RPMI7951 (cell line): ENCODE results near the gene PAQR5. TPM values are rescaled to one million over a fixed set of nuclear protein-coding genes. Genes with fewer than 3 reads are reported as not detected.
A peak's percentile ranks its signal among the peaks of the same experiment; 100 is the strongest.
"Not testable (repeated sequence)": the region's sequence is repeated elsewhere in the genome, so short reads cannot be mapped to it uniquely, and the experiment has no call there.

Experiments used
- DNase-seq: peaks from one replicate; pipeline ENCODE4 v3.0.0-alpha.2; 2012; ENCODE audit warnings: low read depth
- total RNA-seq: library from RNA; depleted of rRNA; stranded (reverse); fragments of >200 nt; shearing (Covaris generic); gene quantifications from 2 replicates; pipeline ENCODE4 v1.2.3, GENCODE V29; 2014; rRNA removed

PAQR5 gene
- 3.3 and 3.5 TPM in 2 replicates for total RNA-seq

DNA sequence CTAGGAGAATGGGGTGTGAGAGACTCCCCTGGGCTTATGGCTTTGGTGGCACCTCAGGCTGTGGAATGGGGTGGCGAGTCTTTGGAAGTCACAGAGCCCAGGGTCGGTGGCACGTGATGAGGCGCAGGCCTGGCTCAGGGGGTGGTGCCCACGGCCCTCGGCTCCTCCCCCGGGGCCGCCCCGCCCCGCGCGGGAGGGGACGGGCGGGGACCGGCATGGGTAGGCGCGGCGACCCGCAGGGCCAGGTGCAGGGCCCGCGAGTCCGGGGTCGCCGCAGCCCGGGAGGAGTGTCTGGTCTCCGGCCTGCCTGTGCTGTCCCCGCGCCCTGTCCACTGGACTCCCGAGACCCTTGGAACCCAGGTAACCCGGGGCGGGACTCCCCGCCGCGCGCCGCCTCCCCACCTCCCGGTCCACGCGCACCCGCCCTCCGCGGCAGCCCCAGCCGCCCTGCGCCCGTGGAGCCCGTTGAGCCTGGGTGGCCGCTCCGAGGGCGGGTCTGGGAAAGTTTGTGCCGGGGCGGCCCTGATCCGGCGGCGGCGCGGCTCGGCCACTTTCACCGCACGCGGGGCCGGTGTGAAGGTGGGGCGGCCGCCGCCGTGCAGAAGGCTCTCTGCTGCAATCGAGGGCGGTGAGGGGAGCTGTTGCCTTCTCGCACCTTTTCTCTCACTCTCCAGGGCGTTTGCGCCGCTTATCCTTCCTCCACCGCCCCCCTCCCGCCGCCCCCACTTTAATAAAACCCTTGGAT is at the start of gene PAQR5:
Gene PAQR5 (plus strand): TSS at position 216 of the 745 bp plus-strand sequence. CDS start 61,169 bp downstream, outside the sequence.
- DNase-seq = peak; percentile 24

- DNase-seq = peak; percentile 97
Measured at GRCh38 chr15:69253156-69253555, 45.6 kb upstream of the PAQR5 start.

- peak; percentile 39 for DNase-seq
Measured at GRCh38 chr15:69265347-69265955, 33.3 kb upstream of the PAQR5 start.

DNA sequence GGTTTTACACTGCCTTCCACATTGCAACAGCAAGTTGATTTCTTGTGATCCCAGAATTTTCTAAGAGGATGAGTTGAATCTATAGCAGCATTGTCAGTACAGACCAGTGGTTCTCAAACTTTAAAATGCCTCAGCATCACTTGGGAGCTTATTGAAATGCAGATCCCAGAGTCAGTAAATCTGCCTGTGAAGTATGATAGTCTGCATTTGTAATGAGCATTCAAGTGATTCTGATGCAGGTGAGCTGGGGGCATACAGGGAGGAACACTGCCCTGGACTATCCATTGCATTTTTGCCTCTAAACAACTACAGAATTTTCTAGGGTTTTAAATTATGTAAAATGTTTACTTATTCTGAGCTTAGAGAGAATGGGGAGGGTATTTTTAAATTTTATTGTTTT is 27.5 kb upstream of the PAQR5 start:
- DNase-seq = no peak

- no peak for DNase-seq
Measured at GRCh38 chr15:69272139-69272538, 26.6 kb upstream of the PAQR5 start.

- DNase-seq = no peak
Measured at GRCh38 chr15:69272891-69273290, 25.8 kb upstream of the PAQR5 start.

DNA sequence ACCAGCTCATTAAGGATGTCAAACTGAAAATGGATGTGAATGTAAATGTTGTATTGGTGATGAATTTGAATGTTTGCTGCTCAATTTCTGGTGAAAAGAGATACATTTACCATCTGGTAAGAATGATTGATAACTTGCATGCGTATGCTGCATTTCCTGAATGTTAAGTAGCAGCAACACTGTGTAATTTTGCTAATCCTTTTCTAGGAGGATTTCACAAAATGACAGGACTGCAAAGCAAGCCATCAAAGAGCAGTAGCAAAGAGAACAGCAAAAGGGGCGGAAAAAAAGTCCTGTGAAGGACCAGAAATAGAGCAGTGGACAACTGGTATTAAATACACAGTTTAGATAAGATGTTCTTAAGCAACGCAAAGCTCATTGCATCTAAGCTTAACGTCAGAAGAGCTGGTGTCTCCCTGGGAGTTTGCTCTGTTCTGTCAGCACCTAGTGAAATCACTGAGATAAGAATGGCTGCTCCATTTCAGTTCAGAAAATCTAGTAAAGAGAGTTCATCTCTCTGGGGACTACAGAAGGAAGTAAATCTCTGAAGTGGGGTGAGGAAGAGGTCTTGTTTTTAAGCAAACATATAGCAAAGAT is 23.5 kb upstream of the PAQR5 start:
- DNase-seq = no peak

- DNase-seq = no peak
Measured at GRCh38 chr15:69275933-69276560, 22.7 kb upstream of the PAQR5 start.

DNA sequence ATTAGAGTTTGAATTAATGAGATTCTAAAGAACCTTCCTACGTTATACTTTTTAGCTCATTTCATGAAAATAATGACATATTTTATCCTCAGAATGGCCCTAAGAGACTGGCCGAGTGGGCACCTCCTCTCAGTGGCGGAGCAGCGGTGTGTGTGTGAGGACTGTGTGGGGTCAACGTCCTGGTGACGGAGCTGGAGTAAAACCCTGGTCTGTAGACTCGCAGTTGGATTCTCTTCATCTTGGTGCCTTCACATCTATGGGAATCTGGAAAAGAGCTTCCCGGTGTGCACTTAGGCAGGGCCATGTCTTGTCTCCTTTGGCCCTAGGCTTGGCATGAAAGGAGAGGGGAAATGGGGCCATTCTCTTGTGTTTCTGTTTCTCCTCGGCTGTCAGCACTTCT is 21.4 kb upstream of the PAQR5 start:
- no peak for DNase-seq

DNA sequence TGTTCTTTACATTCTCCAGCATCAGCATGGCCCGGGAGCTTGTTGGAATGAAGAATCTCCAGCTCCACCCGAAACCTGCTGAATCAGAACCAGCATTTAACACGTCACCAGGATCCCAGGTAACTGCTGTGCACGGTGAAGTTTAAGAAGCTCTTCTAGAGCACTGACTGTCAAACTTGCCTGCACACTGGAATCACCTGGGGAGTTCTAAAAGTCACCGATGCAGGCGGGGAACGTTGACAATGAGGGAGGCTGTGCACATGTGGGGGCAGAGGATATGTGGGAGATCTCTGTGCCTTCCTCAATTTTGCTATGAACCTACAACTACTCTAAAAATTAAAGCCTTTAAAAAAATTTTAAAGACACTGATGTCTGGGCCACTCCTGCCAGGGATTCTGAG is 19.1 kb upstream of the PAQR5 start:
- DNase-seq = no peak

DNA sequence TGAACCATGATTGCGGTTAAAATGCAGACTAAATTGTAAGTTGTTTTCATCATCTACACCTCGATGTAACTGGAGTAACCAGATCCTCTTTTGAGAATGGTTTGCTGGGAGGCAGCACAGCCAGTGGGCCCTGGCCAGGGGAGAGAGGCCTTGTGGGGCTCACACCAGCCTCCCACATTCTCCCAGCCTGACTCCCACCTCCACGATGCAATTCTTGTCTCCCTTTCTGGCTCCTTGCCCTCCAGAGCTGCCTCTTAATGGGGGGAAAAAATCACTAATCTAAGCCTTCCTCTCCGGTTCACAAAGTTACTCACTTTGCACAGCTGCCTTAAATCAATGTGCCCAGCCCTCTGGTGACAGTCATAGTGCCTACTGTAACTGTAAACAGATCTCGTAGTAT is 17.9 kb upstream of the PAQR5 start:
- DNase-seq = no peak

GRCh38 chr15:69282104-69282743 is 16.5 kb upstream of the PAQR5 start:
- no peak for DNase-seq

GRCh38 chr15:69285834-69286233 is 12.9 kb upstream of the PAQR5 start:
- no peak for DNase-seq

DNA sequence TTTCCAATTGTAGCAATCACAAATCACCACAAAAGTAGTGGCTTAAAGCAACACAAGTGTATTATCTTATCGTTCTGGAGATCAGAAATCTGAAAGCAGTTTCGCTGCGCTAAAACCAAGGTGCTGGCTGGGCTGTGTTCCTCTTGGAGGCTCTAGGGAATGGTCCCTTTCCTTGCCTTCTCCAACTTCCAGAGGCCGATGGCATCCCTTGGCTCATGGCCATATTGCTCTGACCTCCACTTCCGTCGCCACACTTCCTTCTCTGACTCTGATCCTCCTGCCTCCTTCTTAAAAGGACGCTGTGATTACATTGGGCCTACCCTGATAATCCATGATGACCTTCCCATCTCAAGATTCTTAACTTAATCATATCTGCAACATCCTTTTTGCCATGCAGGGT is 10.7 kb upstream of the PAQR5 start:
- DNase-seq = no peak

DNA sequence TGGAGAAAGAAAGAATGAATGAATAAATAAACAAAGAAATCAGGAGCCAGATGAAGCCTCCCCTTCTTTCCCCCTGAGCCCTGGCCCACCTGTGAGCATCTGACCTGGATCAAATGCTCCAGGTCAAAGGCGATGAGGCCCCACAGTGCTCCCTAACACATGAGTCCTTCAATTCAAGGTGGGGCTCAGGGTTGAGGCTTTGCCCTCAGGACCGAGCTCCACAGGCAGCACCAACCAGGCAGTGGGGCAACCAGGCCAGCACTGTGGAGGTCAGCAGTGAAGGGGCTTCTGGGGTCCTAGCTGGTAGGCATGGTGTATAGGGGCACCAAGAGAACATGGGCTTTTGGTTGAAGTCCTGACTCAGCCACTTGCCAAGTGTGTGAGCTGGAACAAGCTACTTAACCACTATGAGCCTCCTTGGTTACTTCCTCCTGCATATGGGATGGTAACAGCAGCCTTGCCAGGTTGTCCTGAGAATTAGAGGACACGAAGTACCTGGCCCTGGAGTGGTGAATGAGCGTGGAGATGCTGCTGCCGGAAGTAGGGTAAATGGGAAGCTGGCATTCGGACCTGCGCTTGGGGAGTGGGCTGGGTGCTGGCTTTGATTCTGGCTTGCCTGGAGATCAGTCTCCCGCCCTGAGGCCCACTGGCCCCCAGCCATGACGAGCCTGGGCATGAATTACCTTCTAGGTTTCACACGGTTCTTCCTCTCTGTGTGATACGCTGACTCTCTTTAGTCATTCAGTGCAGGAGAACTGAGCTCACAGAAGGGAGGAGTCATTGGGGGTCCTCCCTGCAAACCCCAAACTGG is 10.0 kb upstream of the PAQR5 start:
- no peak for DNase-seq

DNA sequence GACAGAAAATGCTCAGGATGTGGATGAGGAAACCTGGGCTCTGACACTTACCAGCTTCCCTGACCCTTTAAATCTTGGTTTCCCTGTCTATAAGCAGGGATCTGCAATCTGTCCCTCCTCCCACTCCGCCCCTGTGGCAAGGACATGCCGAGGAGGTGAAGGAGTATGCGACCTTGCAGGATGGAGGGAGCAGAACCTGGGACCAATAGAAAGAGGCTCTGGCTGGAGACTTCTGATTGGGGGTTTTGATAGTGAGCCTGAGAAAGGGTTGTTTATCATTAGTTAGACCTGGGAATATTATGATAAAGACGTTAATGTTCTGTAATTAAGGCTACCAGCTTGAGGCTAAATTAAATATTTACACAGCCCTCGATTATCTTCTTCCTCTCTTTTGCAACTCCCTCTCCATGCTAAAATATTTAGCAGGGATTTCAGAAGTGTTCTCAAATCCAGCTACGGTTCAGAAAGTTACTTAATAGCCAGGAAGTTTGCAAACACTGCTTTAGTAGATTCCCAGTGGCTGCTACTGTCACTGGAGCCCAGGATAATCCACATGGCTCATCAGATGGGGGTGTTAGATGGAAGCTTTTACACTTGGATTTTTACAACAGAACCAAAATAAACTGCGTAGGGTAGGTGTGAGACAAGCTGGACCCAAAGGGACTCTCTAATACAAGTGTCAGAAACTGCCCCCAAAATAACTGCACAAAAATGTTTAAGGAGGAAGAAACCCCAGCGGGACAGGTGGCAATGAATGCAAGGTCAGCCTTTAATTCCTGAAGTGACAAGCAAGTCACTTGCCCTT is 9.2 kb upstream of the PAQR5 start:
- no peak for DNase-seq

DNA sequence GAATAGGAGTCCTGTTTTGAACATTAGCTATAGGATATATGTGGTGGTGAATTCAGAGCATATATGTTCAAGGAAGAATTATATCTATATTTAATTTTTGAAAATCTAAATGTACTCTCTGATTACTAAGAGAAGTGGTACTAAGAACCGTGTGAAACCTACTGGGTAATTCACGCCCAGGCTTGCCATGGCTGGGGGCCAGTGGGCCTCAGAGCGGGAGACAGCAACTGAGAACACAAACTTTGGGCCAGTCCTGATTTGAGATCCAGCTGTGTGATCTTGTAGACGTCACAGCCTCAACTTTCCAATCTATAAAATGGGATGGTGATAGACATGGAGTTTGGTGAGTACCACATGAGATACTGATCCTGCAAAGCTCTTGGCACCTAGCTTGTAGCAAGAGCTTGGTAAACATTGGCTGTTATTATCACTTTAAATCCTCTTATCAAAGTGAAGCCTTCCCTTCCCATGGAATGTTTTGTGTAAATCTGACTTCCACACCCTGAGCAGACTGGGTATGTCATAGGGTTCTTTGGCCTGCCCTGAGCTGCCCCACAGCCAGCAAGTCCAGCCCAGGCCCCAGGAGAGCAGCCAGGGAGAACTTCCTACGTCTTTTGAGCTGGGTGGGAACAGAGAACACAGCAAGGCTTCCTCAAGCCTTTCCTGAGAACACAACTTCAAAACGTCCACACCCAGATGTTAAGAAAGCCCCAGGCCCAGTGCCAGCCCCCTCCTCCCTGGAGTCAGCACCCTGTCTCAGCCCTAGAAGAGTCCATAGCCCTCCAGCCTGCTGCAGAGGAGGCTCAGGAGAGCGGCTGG is 8.2 kb upstream of the PAQR5 start:
- DNase-seq = no peak

- DNase-seq = not testable (repeated sequence)
Measured at GRCh38 chr15:69291651-69292050, 7.1 kb upstream of the PAQR5 start.

- DNase-seq = no peak
Measured at GRCh38 chr15:69292826-69293420, 5.8 kb upstream of the PAQR5 start.
